Keratinocyte (primary cell): ENCODE data around the gene SOX30. TPM values are rescaled to one million over a fixed set of nuclear protein-coding genes. Genes with fewer than 3 reads are reported as not detected.

Source experiments
- DNase-seq: peaks from one replicate; pipeline ENCODE4 v3.0.0-alpha.2; 2011; ENCODE audit warnings: low read depth, missing footprints, low spot score
- FAIRE-seq: peaks from 2 replicates; lab custom pipeline; 2011; peaks lifted over from hg19 to GRCh38; lab: Jason Lieb, UNC
- H2AFZ ChIP-seq: 2 replicates; pipeline ENCODE4 v1.6.0; 2012; ENCODE audit warnings: low read length, control low read depth, inconsistent platforms; ENCODE audit not compliant: control insufficient read depth
- H3K27ac ChIP-seq: 2 replicates; pipeline ENCODE4 v1.5.1; 2011; ENCODE audit warnings: low read length; ENCODE audit not compliant: control insufficient read depth, insufficient read depth
- H3K27me3 ChIP-seq: 3 replicates; pipeline ENCODE4 v1.6.0; 2011; ENCODE audit warnings: low read length; ENCODE audit not compliant: control insufficient read depth, insufficient read depth; ENCODE audit errors: extremely low read depth
- H3K36me3 ChIP-seq, 2 experiments: 2 replicates in 1 of 2; 3 replicates in 1 of 2; pipeline ENCODE4 v1.5.1; 2011; ENCODE audit warnings: low read length in 2 of 2, mild to moderate bottlenecking in 1 of 2; ENCODE audit not compliant: control insufficient read depth in 2 of 2, insufficient read depth in 2 of 2; ENCODE audit errors: extremely low read depth in 1 of 2
- H3K4me1 ChIP-seq: 3 replicates; pipeline ENCODE4 v1.5.1; 2011; ENCODE audit warnings: low read length; ENCODE audit not compliant: control insufficient read depth, insufficient read depth; ENCODE audit errors: extremely low read depth
- H3K4me2 ChIP-seq: 3 replicates; pipeline ENCODE4 v1.6.0; 2011; ENCODE audit warnings: low read depth, low read length; ENCODE audit not compliant: control insufficient read depth, insufficient read depth; ENCODE audit errors: extremely low read depth
- H3K4me3 ChIP-seq, 3 experiments: fragments of 200-600 bp in 1 of 3; sonication (generic) in 1 of 3; 2 replicates in 2 of 3; 3 replicates in 1 of 3; pipeline ENCODE4 v1.5.1; 2011 to 2016; ENCODE audit warnings: low read length in 3 of 3, mild to moderate bottlenecking in 3 of 3, control low read depth in 2 of 3, inconsistent platforms in 1 of 3, low read depth in 1 of 3, mixed read lengths in 1 of 3, mixed run types in 1 of 3, moderate library complexity in 1 of 3; ENCODE audit not compliant: control insufficient read depth in 2 of 3, insufficient read depth in 2 of 3; ENCODE audit errors: extremely low read depth in 1 of 3
- H3K79me2 ChIP-seq: 2 replicates; pipeline ENCODE4 v1.6.0; 2012; ENCODE audit warnings: low read length; ENCODE audit not compliant: control insufficient read depth, insufficient read depth
- H3K9ac ChIP-seq: 3 replicates; pipeline ENCODE4 v1.6.0; 2011; ENCODE audit warnings: low read length; ENCODE audit not compliant: control insufficient read depth, insufficient read depth; ENCODE audit errors: extremely low read depth
- H3K9me1 ChIP-seq: 3 replicates; pipeline ENCODE4 v1.6.0; 2011; ENCODE audit warnings: low read length; ENCODE audit not compliant: control insufficient read depth, insufficient read depth; ENCODE audit errors: extremely low read depth
- H3K9me3 ChIP-seq: 2 replicates; pipeline ENCODE4 v1.5.1; 2012; ENCODE audit warnings: low read depth, low read length; ENCODE audit not compliant: control insufficient read depth
- H4K20me1 ChIP-seq: 3 replicates; pipeline ENCODE4 v1.6.0; 2011; ENCODE audit warnings: low read length; ENCODE audit not compliant: control insufficient read depth, insufficient read depth; ENCODE audit errors: extremely low read depth
- CTCF ChIP-seq, 3 experiments: IDR thresholded peaks in 1 of 3; conservative IDR thresholded peaks in 1 of 3; optimal IDR thresholded peaks in 1 of 3; 2 replicates in 2 of 3; 3 replicates in 1 of 3; pipeline versions ENCODE3 to v1.5.1; 2011; ENCODE audit warnings: low read length in 3 of 3, mild to moderate bottlenecking in 3 of 3, moderate library complexity in 2 of 3, control low read depth in 1 of 3, inconsistent platforms in 1 of 3; ENCODE audit not compliant: insufficient read depth in 2 of 3; ENCODE audit errors: extremely low read depth in 1 of 3
- EZH2 ChIP-seq: IDR thresholded peaks from one replicate; pipeline ENCODE4 v1.6.1; 2012; ENCODE audit warnings: inconsistent platforms, mild to moderate bottlenecking, low read length, moderate library complexity
- dilution Hi-C: fragments of 300-500 bp; cut with MboI; formaldehyde crosslinking; loops from one replicate; pipeline ENCODE4 v1.7.0; 2020; ENCODE audit warnings: low sequenced_read_pairs; ENCODE audit not compliant: extremely low pct_ligation_motif_present
- polyA plus RNA-seq, 5 experiments: library from polyadenylated mRNA; depleted of rRNA in 3 of 5; stranded (reverse) in 3 of 5; stranded (forward) in 1 of 5; unstranded in 1 of 5; fragments of >200 nt; gene quantifications; 1 replicate in 1 of 5; 2 replicates in 3 of 5; 3 replicates in 1 of 5; pipeline versions ENCODE4 v1.2.1 to v1.2.3, GENCODE V29; 2011 to 2012; ENCODE audit warnings: missing spikeins in 2 of 5, low read depth in 1 of 5, low replicate concordance in 1 of 5

SOX30 gene
- polyA plus RNA-seq, 1 donor (not counting 4 experiments of a cell fraction or from before 2014, with no cell fraction given): 0.05 TPM

- H3K4me1 ChIP-seq: no peaks in the 10 kb centered on the region
- no peaks in the 10 kb centered on the region for H3K36me3 ChIP-seq
- H3K27ac ChIP-seq: no peak overlapping the region
- no peak overlapping the region for H3K4me2 ChIP-seq
- DNase-seq (no peak), FAIRE-seq (no peak)
- no peak for TF ChIP-seq CTCF (optimal IDR thresholded peaks at IDR 0.05 in 1 of 3, IDR thresholded peaks at IDR 0.05 in 1 of 3, conservative IDR thresholded peaks at IDR 0.05 in 1 of 3; ENCODE audit: extremely low read depth in 1 of 3, insufficient read depth in 2 of 3, low read length in 3 of 3)
- TF ChIP-seq EZH2: no peak
- dilution Hi-C loops: no loop called here
- no peaks in the 10 kb centered on the region for H3K79me2 ChIP-seq
- H3K9me1 ChIP-seq: no peaks in the 10 kb centered on the region
- H3K27me3 ChIP-seq: no peaks in the 10 kb centered on the region
- no peaks in the 10 kb centered on the region for H4K20me1 ChIP-seq
- H3K9ac ChIP-seq: no peak overlapping the region
- H3K4me3 ChIP-seq: no peak overlapping the region
- no peaks in the 10 kb centered on the region for H3K9me3 ChIP-seq
- H2AFZ ChIP-seq: peak overlapping the region; percentile 27
These were observed 25.4 kb downstream of the SOX30 start for GRCh38 chr5:157626831-157627230.

GRCh38 chr5:157624144-157624543 is 28.1 kb downstream of the SOX30 start:
- H3K36me3 ChIP-seq: no peaks in the 10 kb centered on the region

More at GRCh38 chr5:157624144-157624543, 28.1 kb downstream of the SOX30 start:
- dilution Hi-C loops: no loop called here
- Histone ChIP-seq H3K27me3 (no peaks in the 10 kb centered on the region), H3K9me3 (no peaks in the 10 kb centered on the region), H3K4me1 (no peaks in the 10 kb centered on the region), H3K4me2 (no peak overlapping the region), H3K9ac (no peak overlapping the region), H2AFZ (no peak overlapping the region), H4K20me1 (no peaks in the 10 kb centered on the region), H3K9me1 (no peaks in the 10 kb centered on the region), H3K27ac (no peak overlapping the region), H3K79me2 (no peaks in the 10 kb centered on the region), H3K4me3 (no peak overlapping the region)
- no peak for FAIRE-seq
- TF ChIP-seq EZH2 (no peak), CTCF (optimal IDR thresholded peaks at IDR 0.05 in 1 of 3, IDR thresholded peaks at IDR 0.05 in 1 of 3, conservative IDR thresholded peaks at IDR 0.05 in 1 of 3; ENCODE audit: extremely low read depth in 1 of 3, insufficient read depth in 2 of 3, low read length in 3 of 3) (no peak)
- no peak for DNase-seq
